Measurements from ENCODE around the gene CDPF1. TPM values are rescaled to one million over a fixed set of nuclear protein-coding genes. Genes with fewer than 3 reads are reported as not detected.

Gene CDPF1
- total and polyA plus RNA-seq, 2 donors (not counting 3 experiments of a cell fraction or from before 2014, with no cell fraction given): 9.7 to 9.9 TPM

GRCh38 chr22:46297151-46297812, 47.2 kb upstream of the CDPF1 start:
- BruUV-seq (replicated peaks): TSS peak; percentile 38
- H3K27ac ChIP-seq (ENCODE audit: insufficient read depth, low read depth, low read length): peak overlapping the region; percentile 65
- H3K27me3 ChIP-seq (ENCODE audit: control insufficient read depth in 2 of 2, insufficient read depth in 2 of 2, low read length in 2 of 2): no peaks in the 10 kb centered on the region
- intact Hi-C loops (cut with micrococcal nuclease) (loop anchor here (1.0 to 5.0 kb wide), 4 partner anchors 30 to 300 kb away; partner anchors contain the start of genes CDPF1 and TRMU), dilution Hi-C loops (cut with MboI; ENCODE audit: extremely low pct_ligation_motif_present, low sequenced_read_pairs) (no loop called here)
- H2AFZ ChIP-seq (ENCODE audit: low read depth, low read length): peak overlapping the region; percentile 47
- peaks cover 6 to 16% of the 10 kb centered on the region in 2 experiments for H3K36me3 ChIP-seq (ENCODE audit: control insufficient read depth in 2 of 2, extremely low read depth in 1 of 2, insufficient read depth in 2 of 2, low read length in 2 of 2)
- peak overlapping the region; percentile 54 for H3K9ac ChIP-seq (replicated peaks; ENCODE audit: extremely low read depth, insufficient read depth, low read length)
- DNase-seq (ENCODE audit: low read depth, low spot score): peak; percentile 46
- H3K79me2 ChIP-seq (ENCODE audit: control insufficient read depth, insufficient read depth, low read length): peaks cover 48% of the 10 kb centered on the region
- peak overlapping the region; percentile 42 to 75 (median 73) for H3K4me3 ChIP-seq (replicated peaks in 1 of 3; ENCODE audit: insufficient read depth in 1 of 3, low read depth in 1 of 3, low read length in 3 of 3)
- no peaks in the 10 kb centered on the region for H3K9me1 ChIP-seq (replicated peaks; ENCODE audit: control insufficient read depth, extremely low read depth, insufficient read depth, low read length)
- FAIRE-seq: peak; percentile 64
- ChIA-PET CTCF (interaction anchor here (1.0 to 3.0 kb wide), 4 partner anchors 47 to 177 kb away, joined by 3 to 12 read pairs (median 4); partner anchors contain the start of gene CDPF1), POLR2A (no interaction called here)
- H3K9me3 ChIP-seq (replicated peaks; ENCODE audit: control insufficient read depth, insufficient read depth, low read length): no peaks in the 10 kb centered on the region
- TF ChIP-seq GATA2 (IDR thresholded peaks at IDR 0.05; ENCODE audit: insufficient read depth, insufficient read length, low read depth, low read length) (no peak), MYC (IDR thresholded peaks at IDR 0.05; ENCODE audit: low read depth, low read length) (no peak), EZH2 (IDR thresholded peaks at IDR 0.05; ENCODE audit: borderline replicate concordance, low read depth, low read length, severe bottlenecking) (no peak), POLR2A (IDR thresholded peaks at IDR 0.05; ENCODE audit: low read depth, low read length) (no peak), JUN (IDR thresholded peaks at IDR 0.05; ENCODE audit: borderline replicate concordance, insufficient read depth, insufficient read length, low read depth) (no peak), POLR2AphosphoS5 (IDR thresholded peaks at IDR 0.05; ENCODE audit: insufficient read depth, low read depth, low read length) (no peak), CTCF (IDR thresholded peaks at IDR 0.05; ENCODE audit: extremely low read depth in 1 of 2, insufficient read depth in 1 of 2, low read depth in 1 of 2, low read length in 2 of 2) (no peak), MAX (IDR thresholded peaks at IDR 0.05; ENCODE audit: insufficient read depth, insufficient read length) (no peak), FOS (IDR thresholded peaks at IDR 0.05; ENCODE audit: borderline replicate concordance, insufficient read depth, low read length) (no peak)
- peak overlapping the region; percentile 46 for H3K4me2 ChIP-seq (ENCODE audit: insufficient read depth, low read length)
- no peaks in the 10 kb centered on the region for H4K20me1 ChIP-seq (replicated peaks; ENCODE audit: control insufficient read depth, extremely low read depth, insufficient read depth, low read length)
- H3K4me1 ChIP-seq (ENCODE audit: control insufficient read depth, extremely low read depth, insufficient read depth, low read length): peaks cover 14% of the 10 kb centered on the region

All from endothelial cell of umbilical vein (primary cell).